CD4-positive, alpha-beta memory T cell (primary cell): ENCODE data around the gene DEAF1. TPM values are rescaled to one million over a fixed set of nuclear protein-coding genes. Genes with fewer than 3 reads are reported as not detected.

ENCODE experiments used
- CTCF ChIA-PET: fragments of 350-600 bp; sonication (Branson Sonifier 250); formaldehyde crosslinking; loops from one replicate; lab custom pipeline; 2021; ENCODE audit warnings: inconsistent platforms; ENCODE audit not compliant: partially characterized antibody; lab: Charles Lee
- POLR2A ChIA-PET: fragments of 350-600 bp; sonication (Branson Sonifier 250); formaldehyde crosslinking; loops from one replicate; lab custom pipeline; 2021; ENCODE audit not compliant: partially characterized antibody; lab: Charles Lee
- DNase-seq, 5 donors: peaks; one replicate each; pipeline versions ENCODE4 v3.0.0 to v3.0.0-alpha.2; 2020 to 2022; ENCODE audit warnings: mixed read lengths in 1 of 5
- H3K27ac ChIP-seq: one replicate; pipeline ENCODE4 v1.7.0; 2013; ENCODE audit warnings: low read depth, low read length
- H3K27me3 ChIP-seq: 2 replicates; pipeline ENCODE4 v1.7.0; 2013; ENCODE audit warnings: mild to moderate bottlenecking, low read length, moderate library complexity; ENCODE audit not compliant: insufficient read depth
- H3K36me3 ChIP-seq: 2 replicates; pipeline ENCODE4 v1.7.0; 2013; ENCODE audit warnings: mild to moderate bottlenecking, low read length, moderate library complexity; ENCODE audit not compliant: insufficient read depth
- H3K4me1 ChIP-seq: 2 replicates; pipeline ENCODE4 v1.7.0; 2013; ENCODE audit warnings: mild to moderate bottlenecking, low read length, moderate library complexity; ENCODE audit not compliant: insufficient read depth
- H3K4me3 ChIP-seq, 2 donors: one replicate each; pipeline ENCODE4 v1.7.0; 2013; ENCODE audit warnings: low read length in 2 of 2, mild to moderate bottlenecking in 1 of 2
- H3K9me3 ChIP-seq, 2 donors: one replicate each; pipeline ENCODE4 v1.7.0; 2013; ENCODE audit warnings: low read length in 2 of 2, control low read depth in 1 of 2; ENCODE audit not compliant: control insufficient read depth in 1 of 2
- H3K27ac Mint-ChIP-seq, 7 donors: one replicate each; pipeline ENCODE4 v1.8.0; 2020 to 2021; ENCODE audit warnings: mixed read lengths in 7 of 7, mild to moderate bottlenecking in 6 of 7, inconsistent platforms in 3 of 7, moderate library complexity in 3 of 7
- H3K27me3 Mint-ChIP-seq, 2 donors: one replicate each; pipeline ENCODE4 v1.8.0; 2020 to 2021; ENCODE audit warnings: mixed read lengths in 2 of 2
- H3K36me3 Mint-ChIP-seq, 2 donors: one replicate each; pipeline ENCODE4 v1.8.0; 2020 to 2021; ENCODE audit warnings: mixed read lengths in 2 of 2, inconsistent platforms in 1 of 2, mild to moderate bottlenecking in 1 of 2
- H3K4me1 Mint-ChIP-seq, 4 donors: one replicate each; pipeline ENCODE4 v1.8.0; 2020 to 2021; ENCODE audit warnings: mixed read lengths in 4 of 4, mild to moderate bottlenecking in 1 of 4
- H3K4me3 Mint-ChIP-seq, 8 donors: one replicate each; pipeline ENCODE4 v1.8.0; 2020 to 2021; ENCODE audit warnings: mixed read lengths in 8 of 8, mild to moderate bottlenecking in 7 of 8, moderate library complexity in 6 of 8, inconsistent platforms in 3 of 8
- H3K9me3 Mint-ChIP-seq, 8 donors: one replicate each; pipeline ENCODE4 v1.8.0; 2020 to 2021; ENCODE audit warnings: mixed read lengths in 8 of 8, mild to moderate bottlenecking in 5 of 8, inconsistent platforms in 3 of 8, moderate library complexity in 1 of 8
- intact Hi-C: fragments of 100-400 bp; cut with micrococcal nuclease; formaldehyde crosslinking; loops from one replicate; pipeline ENCODE4 v1.15.1; 2023
- polyA plus RNA-seq, 2 donors: library from polyadenylated mRNA; unstranded; fragments of 300-500 nt; fragmentation: Illumina TruSeq; gene quantifications; one replicate each; pipeline ENCODE4 v1.2.3, GENCODE V29; 2021
- total RNA-seq, 2 experiments: library from RNA; stranded (reverse); gene quantifications; one replicate each; pipeline ENCODE4 v1.2.3, GENCODE V29; 2021

Gene DEAF1
- total and polyA plus RNA-seq, 4 experiments from 2014 or later, result 34.5 to 50.8 (median 42.8) TPM

DNA sequence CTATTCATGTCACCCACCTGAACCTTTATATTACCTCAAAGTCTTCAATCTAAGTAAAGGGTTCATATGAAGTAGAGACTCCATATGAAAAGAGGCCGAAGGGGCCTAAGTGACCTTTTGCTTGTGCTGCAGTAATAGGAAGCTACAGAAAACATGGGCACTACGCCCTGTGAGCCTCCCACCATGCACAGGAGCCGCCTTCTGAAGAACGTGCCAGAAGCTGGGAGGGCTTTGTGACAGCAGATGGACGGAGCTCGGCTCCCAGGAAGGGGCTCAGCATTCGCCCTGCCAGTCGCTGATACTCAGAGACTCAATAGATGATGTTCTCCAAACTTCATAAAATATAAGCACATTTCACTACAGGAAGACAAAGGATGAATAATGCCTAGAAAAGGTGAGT, 21.2 kb downstream of the DEAF1 start:
- no peak overlapping the region for H3K4me3 ChIP-seq
- H3K4me1 ChIP-seq, result no peaks in the 10 kb centered on the region
- POLR2A ChIA-PET, result no interaction called here
- H3K27me3 ChIP-seq, result no peaks in the 10 kb centered on the region
- H3K36me3 ChIP-seq, result peaks cover 15% of the 10 kb centered on the region
- no peak for DNase-seq
- no peaks in the 10 kb centered on the region for H3K9me3 Mint-ChIP-seq
- no peaks in the 10 kb centered on the region for H3K27me3 Mint-ChIP-seq
- peaks cover 0 to 2% (median 0%) of the 10 kb centered on the region in 4 donors for H3K4me1 Mint-ChIP-seq
- CTCF ChIA-PET, result interaction anchor here (1.4 kb wide), 2 partner anchors 49 to 66 kb away, joined by 3 to 4 read pairs; no protein-coding TSS in a partner anchor
- peak overlapping the region in 3 of 7 donors; percentile 22 to 87 (median 32) for H3K27ac Mint-ChIP-seq
- intact Hi-C loops, result no loop called here
- H3K4me3 Mint-ChIP-seq, result no peak overlapping the region
- H3K9me3 ChIP-seq, result no peaks in the 10 kb centered on the region
- H3K27ac ChIP-seq, result no peak overlapping the region
- H3K36me3 Mint-ChIP-seq, result peaks cover 25 to 42% of the 10 kb centered on the region in 2 donors

DNA sequence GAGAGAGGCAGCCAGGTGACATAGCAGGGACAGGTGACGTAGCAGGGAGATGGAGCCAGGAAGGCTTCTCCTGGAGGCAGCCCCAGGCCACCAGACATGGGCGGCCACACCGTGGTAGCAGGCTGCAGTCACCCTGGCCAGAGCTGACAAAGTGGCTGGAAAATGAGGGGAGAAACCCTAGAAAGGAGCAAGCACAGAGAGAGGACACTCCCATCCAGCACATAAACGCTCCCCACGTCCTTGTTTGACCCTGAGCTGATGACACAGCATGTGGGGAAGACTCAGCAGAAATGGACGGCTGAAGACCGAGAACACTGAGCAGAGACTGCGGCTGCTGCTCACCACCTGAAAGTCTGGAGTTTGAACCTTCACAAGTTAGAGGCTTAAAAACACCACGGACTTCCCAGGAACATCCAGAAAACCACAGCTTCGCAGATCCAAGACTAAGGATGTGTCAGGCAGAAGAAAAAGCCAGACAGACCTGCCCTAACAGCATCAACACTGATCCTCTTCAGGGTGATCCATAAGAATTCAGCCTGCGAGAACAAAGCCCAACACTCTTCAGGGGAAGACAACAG, 29.2 kb downstream of the DEAF1 start:
- Mint-ChIP-seq H3K9me3 (peaks cover 0 to 3% (median 0%) of the 10 kb centered on the region in 8 donors), H3K36me3 (peaks cover 5 to 22% of the 10 kb centered on the region in 2 donors), H3K27ac (peak overlapping the region in 1 of 7 donors; percentile 67), H3K4me1 (peaks cover 0 to 3% (median 0%) of the 10 kb centered on the region in 4 donors), H3K4me3 (no peak overlapping the region), H3K27me3 (no peaks in the 10 kb centered on the region)
- Histone ChIP-seq H3K27me3 (no peaks in the 10 kb centered on the region), H3K4me1 (no peaks in the 10 kb centered on the region), H3K9me3 (no peaks in the 10 kb centered on the region), H3K27ac (no peak overlapping the region), H3K4me3 (no peak overlapping the region), H3K36me3 (peaks cover 11% of the 10 kb centered on the region)
- intact Hi-C loops, result no loop called here
- CTCF ChIA-PET, result interaction anchor here (2.1 to 2.5 kb wide), 2 partner anchors 10 to 57 kb away, joined by 6 to 8 read pairs; no protein-coding TSS in a partner anchor
- POLR2A ChIA-PET, result no interaction called here
- DNase-seq, result no peak

DNA sequence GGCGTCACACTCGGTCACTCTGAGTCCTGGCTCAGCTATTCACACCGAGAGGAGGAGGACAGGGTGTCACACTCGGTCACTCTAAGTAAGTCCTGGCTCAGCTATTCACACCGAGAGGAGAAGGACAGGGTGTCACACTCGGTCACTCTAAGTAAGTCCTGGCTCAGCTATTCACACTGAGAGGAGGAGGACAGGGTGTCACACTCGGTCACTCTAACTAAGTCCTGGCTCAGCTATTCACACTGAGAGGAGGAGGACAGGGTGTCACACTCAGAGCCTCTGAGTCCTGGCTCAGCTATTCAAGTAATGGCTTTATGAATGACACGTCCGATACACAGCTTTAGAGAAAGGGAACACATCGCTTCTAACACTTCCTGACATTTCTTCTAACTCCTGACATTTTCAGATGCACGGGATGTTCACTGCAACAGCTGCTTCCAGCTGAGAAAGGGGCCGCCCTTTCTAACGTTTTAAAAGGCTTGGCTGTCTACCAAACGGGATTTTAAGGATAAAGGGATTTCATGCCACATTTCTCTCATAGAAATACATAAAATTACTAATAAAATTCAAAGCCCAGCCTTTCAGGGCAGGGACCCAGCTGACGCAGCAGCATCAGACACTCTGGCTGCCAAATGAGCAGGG, 29.8 kb downstream of the DEAF1 start:
- no peak for DNase-seq
- H3K27me3 Mint-ChIP-seq, result no peaks in the 10 kb centered on the region
- H3K36me3 Mint-ChIP-seq, result peaks cover 5 to 22% of the 10 kb centered on the region in 2 donors
- H3K9me3 Mint-ChIP-seq, result peaks cover 0 to 3% (median 0%) of the 10 kb centered on the region in 8 donors
- Histone ChIP-seq H3K4me3 (no peak overlapping the region), H3K27ac (no peak overlapping the region), H3K27me3 (no peaks in the 10 kb centered on the region), H3K9me3 (no peaks in the 10 kb centered on the region), H3K36me3 (peaks cover 15% of the 10 kb centered on the region), H3K4me1 (no peaks in the 10 kb centered on the region)
- H3K4me3 Mint-ChIP-seq, result no peak overlapping the region
- no peak overlapping the region for H3K27ac Mint-ChIP-seq
- ChIA-PET POLR2A (no interaction called here), CTCF (interaction anchor here (2.1 to 2.5 kb wide), 2 partner anchors 9 to 58 kb away, joined by 6 to 8 read pairs; no protein-coding TSS in a partner anchor)
- peaks cover 0 to 3% (median 0%) of the 10 kb centered on the region in 4 donors for H3K4me1 Mint-ChIP-seq
- intact Hi-C loops, result no loop called here

DNA sequence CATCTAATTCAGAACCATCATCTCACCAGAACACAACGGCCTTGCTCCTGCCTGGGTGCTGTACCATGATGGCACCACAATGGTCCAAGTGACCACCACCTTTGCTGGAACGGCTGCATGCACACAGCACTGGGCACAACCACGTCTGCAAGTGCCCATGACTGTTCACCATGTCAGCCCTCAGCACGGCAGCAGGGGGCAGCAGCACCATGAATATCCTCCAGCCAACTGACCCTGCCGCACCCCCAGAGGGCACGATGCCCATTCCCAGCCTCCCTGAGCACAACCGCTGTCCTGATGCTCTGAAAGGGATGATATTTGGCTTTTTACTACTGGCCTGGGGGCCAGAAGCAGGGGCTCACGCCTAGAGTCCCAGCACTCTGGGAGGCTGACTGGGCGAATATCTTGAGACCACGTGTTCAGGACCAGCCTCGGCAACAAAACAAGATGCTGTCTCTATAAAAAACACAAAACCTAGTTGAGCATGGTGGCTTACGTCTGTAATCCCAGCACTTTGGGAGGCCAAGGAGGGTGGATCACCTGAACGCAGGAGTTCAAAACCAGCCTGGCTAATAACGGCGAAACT, 32.2 kb downstream of the DEAF1 start:
- H3K9me3 Mint-ChIP-seq, result peaks cover 0 to 3% (median 0%) of the 10 kb centered on the region in 8 donors
- peaks cover 0 to 3% (median under 1%) of the 10 kb centered on the region in 4 donors for H3K4me1 Mint-ChIP-seq
- no peak overlapping the region for H3K4me3 ChIP-seq
- no peaks in the 10 kb centered on the region for H3K4me1 ChIP-seq
- ChIA-PET POLR2A (interaction anchor here (0.7 kb wide), 1 partner anchor 18 kb away, joined by 3 read pairs; no protein-coding TSS in a partner anchor), CTCF (interaction anchor here (1.3 to 3.1 kb wide), 3 partner anchors 61 to 65 kb away, joined by 4 to 28 read pairs (median 5); no protein-coding TSS in a partner anchor)
- H3K9me3 ChIP-seq, result no peaks in the 10 kb centered on the region
- peaks cover 5 to 22% of the 10 kb centered on the region in 2 donors for H3K36me3 Mint-ChIP-seq
- H3K27ac ChIP-seq, result no peak overlapping the region
- peak overlapping the region in 3 of 7 donors; percentile 36 to 77 (median 57) for H3K27ac Mint-ChIP-seq
- no peaks in the 10 kb centered on the region for H3K27me3 Mint-ChIP-seq
- peak in 2 of 5 donors; percentile 18 to 35 for DNase-seq
- H3K4me3 Mint-ChIP-seq, result no peak overlapping the region
- peaks cover 15% of the 10 kb centered on the region for H3K36me3 ChIP-seq
- H3K27me3 ChIP-seq, result no peaks in the 10 kb centered on the region
- intact Hi-C loops, result loop anchor here (1.0 kb wide), 1 partner anchor 61 kb away; no protein-coding TSS in a partner anchor

DNA sequence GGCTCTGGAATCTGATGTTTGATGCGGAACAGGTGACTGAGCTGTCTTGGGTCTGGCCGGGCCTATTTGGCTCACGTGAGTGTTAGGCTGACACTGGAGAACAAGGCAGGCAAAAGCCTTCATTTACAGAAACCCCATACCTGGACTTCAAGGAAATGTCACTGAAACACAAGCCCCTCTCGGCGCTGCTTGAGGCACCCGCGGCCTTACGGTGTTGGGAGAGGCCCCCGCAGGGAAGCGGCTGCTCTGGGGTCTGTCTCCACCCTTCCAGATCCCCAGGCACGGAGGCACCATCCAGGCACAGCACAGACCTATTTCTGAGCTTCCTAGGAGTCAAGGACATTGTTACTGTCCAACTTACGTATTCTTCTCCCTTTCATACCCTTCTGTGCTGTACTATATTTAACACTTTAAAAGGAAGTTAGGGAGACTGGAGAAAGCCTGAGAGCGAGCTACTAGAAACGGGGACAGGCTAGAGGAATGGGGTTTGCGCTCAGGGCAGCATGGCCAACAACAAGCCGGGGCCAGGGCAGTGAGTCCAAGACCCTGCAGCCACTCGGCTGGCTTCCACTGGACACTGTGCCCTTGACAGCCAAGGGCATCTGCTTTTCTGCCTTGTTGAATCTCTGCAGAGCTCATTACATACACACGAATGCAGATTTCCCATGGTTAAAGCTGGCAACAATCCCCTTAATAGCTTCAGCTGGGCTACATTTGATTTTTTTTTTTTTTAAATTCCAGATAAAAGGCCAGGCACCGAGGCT, 34.2 kb downstream of the DEAF1 start:
- intact Hi-C loops, result no loop called here
- CTCF ChIA-PET, result interaction anchor here (1.2 to 3.1 kb wide), 4 partner anchors 14 to 103 kb away, joined by 3 to 28 read pairs (median 4); no protein-coding TSS in a partner anchor
- Histone ChIP-seq H3K27me3 (no peaks in the 10 kb centered on the region), H3K4me3 (no peak overlapping the region), H3K36me3 (peaks cover 15% of the 10 kb centered on the region), H3K27ac (no peak overlapping the region), H3K4me1 (no peaks in the 10 kb centered on the region), H3K9me3 (no peaks in the 10 kb centered on the region)
- DNase-seq, result no peak
- Mint-ChIP-seq H3K4me1 (peaks cover 0 to 3% (median under 1%) of the 10 kb centered on the region in 4 donors), H3K4me3 (no peak overlapping the region), H3K27me3 (no peaks in the 10 kb centered on the region), H3K9me3 (no peaks in the 10 kb centered on the region), H3K27ac (no peak overlapping the region), H3K36me3 (peaks cover 5 to 22% of the 10 kb centered on the region in 2 donors)
- POLR2A ChIA-PET, result interaction anchor here (1.1 kb wide), 1 partner anchor 125 kb away, joined by 3 read pairs; the partner anchor contains the start of gene HRAS

DNA sequence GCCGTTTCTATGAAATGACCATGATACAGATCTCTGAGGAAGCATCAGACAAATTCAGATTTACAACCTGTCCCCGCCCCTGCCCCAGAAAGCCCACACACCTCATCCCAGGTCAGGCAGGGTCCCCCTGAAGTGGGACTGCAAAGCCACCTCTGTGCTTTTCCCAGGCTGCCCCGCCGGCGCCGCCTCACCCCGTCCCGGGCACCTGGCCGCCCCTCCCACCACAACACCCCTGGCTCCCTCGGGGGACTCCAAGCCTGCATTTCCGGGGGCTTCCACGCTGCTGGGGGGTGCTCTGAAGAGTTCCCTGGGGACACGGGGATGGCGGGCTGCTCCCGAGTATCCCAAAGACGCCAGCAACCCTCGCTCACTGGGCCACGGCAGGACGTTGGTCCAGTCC, 34.7 kb downstream of the DEAF1 start:
- ChIA-PET CTCF (interaction anchor here (1.2 to 3.1 kb wide), 4 partner anchors 14 to 104 kb away, joined by 3 to 28 read pairs (median 3); partner anchors contain the start of gene TALDO1), POLR2A (interaction anchor here (1.1 kb wide), 1 partner anchor 124 kb away, joined by 3 read pairs; the partner anchor contains the start of gene HRAS)
- H3K4me1 ChIP-seq, result no peaks in the 10 kb centered on the region
- no peak overlapping the region for H3K27ac ChIP-seq
- H3K9me3 ChIP-seq, result no peaks in the 10 kb centered on the region
- H3K4me1 Mint-ChIP-seq, result peaks cover 0 to 3% (median under 1%) of the 10 kb centered on the region in 4 donors
- peaks cover 2 to 18% of the 10 kb centered on the region in 2 donors for H3K36me3 Mint-ChIP-seq
- peaks cover 10% of the 10 kb centered on the region for H3K36me3 ChIP-seq
- DNase-seq, result no peak
- intact Hi-C loops, result no loop called here
- no peak overlapping the region for H3K4me3 Mint-ChIP-seq
- H3K27me3 ChIP-seq, result no peaks in the 10 kb centered on the region
- H3K27me3 Mint-ChIP-seq, result no peaks in the 10 kb centered on the region
- no peak overlapping the region for H3K4me3 ChIP-seq
- peak overlapping the region in 1 of 7 donors; percentile 31 for H3K27ac Mint-ChIP-seq
- H3K9me3 Mint-ChIP-seq, result no peaks in the 10 kb centered on the region
